AG10803 (cell line): ENCODE results near the gene SHF.

ENCODE experiments used
- DNase-seq: peaks from one replicate; pipeline ENCODE4 v3.0.0; 2010; ENCODE audit warnings: low read depth
- H3K4me3 ChIP-seq: 2 replicates; pipeline ENCODE4 v1.5.1; 2011; ENCODE audit warnings: mild to moderate bottlenecking, low read length, control low read depth
- TF ChIP-seq, protein P1 (sequence below): conservative IDR thresholded peaks from 2 replicates; pipeline ENCODE4 v1.5.1; 2011; ENCODE audit warnings: mild to moderate bottlenecking, low read length, control low read depth, inconsistent platforms

Gene SHF

DNA sequence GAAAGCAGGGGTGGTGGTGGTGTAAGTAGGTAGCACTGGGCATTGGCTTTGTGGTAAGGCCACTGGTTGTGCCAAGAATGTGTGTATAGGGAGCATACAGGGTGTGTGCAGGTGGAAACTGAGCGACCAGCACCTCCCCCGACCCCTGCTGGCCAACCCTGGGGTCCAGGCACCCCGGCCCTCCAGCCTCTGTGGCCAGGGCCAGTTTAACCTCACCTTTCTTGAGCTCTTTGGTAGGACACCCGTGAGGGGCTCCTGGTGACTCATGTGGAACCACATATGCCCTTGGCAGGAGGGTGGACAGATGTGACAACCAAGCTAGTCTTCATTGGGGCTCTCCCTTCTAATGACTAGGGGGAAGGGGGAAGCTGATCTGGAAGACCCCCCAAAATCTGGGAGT is 19.5 kb downstream of the SHF start:
- H3K4me3 ChIP-seq: no peak overlapping the region
- TF ChIP-seq, protein P1, sequence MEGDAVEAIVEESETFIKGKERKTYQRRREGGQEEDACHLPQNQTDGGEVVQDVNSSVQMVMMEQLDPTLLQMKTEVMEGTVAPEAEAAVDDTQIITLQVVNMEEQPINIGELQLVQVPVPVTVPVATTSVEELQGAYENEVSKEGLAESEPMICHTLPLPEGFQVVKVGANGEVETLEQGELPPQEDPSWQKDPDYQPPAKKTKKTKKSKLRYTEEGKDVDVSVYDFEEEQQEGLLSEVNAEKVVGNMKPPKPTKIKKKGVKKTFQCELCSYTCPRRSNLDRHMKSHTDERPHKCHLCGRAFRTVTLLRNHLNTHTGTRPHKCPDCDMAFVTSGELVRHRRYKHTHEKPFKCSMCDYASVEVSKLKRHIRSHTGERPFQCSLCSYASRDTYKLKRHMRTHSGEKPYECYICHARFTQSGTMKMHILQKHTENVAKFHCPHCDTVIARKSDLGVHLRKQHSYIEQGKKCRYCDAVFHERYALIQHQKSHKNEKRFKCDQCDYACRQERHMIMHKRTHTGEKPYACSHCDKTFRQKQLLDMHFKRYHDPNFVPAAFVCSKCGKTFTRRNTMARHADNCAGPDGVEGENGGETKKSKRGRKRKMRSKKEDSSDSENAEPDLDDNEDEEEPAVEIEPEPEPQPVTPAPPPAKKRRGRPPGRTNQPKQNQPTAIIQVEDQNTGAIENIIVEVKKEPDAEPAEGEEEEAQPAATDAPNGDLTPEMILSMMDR: no peak
- DNase-seq: no peak

DNA sequence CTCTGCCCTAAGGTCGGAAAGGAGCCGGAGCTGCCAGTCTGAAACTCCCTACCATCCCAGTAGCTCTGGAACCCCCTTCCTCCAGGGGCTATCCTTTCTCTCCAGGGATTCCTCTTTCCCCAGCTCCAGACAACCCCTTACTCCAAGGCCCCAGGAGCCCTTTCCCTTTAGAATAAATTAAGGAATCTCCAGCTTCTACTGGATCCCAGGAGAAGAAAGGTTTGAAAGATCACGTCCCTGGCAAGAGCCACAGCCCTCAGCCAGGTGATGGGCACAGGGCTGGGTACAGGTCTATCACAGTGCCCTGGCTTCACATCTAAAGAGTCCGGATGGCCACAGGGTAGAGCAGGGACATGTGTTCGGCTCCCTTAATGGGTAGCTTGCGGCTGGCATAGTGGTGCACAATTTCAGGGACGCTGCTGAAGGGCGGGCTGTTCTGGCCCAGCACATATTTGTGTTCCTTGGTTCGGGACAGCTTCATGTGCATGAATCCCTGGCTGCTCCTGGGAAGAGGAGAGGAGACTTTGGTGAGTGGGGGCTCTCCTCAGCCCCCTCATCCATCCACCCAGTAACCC is 20.0 kb downstream of the SHF start:
- DNase-seq: no peak
- TF ChIP-seq, protein P1: no peak
- H3K4me3 ChIP-seq: peak overlapping the region; percentile 68

DNA sequence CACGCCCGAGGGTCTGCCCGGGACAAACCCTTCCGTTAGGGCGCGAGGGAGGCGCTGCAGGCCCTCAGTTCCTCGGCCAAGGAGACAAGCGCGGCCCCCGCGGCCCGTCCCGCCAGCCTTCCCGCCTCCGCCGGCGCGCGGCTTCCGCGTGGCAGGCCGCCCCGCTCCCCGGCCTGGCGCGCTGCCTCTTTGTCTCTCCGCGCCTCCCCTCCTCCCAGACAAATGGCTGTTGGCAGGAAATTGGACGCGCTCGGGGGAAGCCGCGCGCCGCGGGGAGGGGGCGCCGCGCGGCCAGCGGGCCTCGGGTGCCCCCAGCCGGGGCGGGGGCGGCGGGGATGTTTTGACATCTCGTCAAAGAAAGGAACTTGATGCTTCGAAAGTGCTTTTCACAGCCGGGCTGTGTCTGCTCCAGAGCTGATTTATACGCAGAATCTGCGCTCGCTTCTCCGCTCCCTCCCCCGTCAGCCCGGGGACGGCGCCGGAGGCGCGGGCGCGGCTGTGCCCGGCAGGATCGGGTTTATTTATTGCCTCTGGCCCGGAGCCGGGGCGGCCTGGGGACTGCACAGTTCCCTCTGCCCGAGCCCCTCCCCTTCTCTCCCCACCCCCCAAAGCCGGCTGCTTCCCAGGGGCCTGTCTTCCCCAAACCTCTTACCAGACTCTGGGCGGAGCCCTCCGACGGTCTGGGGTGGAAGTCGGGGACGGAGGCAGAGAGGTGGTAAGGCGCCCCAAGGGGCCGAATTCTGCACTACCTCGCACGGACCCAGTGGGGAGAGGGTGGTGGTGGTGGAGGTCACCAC is 20.7 kb downstream of the SHF start:
- peak overlapping the region; percentile 68 for H3K4me3 ChIP-seq
- TF ChIP-seq, protein P1: peak; percentile 72
- peak; percentile 85 for DNase-seq

DNA sequence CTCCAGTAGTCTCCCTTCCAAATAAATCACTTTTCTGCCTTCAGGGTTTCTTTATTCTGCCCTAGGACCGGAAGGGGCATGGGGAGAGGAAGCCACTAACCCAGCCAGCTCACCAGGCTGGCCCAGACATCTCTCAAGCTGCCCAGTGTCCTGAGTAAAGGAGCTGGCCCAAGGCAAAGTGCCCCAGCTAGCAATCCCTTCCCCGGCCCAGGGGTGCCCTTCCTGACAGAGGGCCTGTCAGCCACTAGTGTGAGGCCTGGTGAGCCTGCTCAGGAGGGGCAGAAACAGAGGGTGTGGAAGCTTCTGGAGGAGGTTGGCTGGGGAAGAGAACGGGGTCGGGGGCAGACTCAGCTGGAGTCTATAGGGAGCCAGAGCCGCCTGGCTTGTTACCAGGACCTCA is 22.2 kb downstream of the SHF start:
- TF ChIP-seq, protein P1: no peak
- DNase-seq: no peak
- H3K4me3 ChIP-seq: no peak overlapping the region

DNA sequence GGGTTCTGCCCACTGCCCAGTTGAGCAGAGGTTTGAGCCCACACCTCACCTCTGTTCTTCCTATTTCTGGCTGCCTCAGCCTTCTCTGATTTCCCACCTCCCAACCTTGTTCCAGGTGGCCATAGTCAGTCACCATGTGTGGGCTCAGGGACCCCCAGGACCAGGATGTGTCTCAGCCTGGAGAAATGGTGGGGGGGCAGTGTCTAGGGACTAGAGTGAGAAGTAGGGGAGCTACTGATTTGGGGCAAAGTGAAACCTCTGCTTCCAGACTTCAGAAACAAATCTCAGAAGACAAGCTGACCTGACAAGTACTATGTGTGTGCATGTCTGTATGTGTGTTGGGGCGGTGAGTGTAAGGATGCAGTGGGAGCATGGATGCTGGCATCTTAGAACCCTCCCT is 22.9 kb downstream of the SHF start:
- no peak overlapping the region for H3K4me3 ChIP-seq
- DNase-seq: no peak
- TF ChIP-seq, protein P1: no peak

DNA sequence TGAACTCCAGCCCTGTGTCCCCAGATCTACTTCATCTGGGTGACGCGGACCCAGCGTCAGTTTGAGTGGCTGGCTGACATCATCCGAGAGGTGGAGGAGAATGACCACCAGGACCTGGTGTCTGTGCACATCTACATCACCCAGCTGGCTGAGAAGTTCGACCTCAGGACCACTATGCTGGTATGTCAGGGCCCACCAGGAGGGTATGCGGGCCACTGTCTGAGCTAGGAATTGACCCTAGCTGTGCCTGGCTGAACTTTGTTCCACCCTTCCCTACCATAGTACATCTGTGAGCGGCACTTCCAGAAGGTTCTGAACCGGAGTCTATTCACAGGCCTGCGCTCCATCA is 24.3 kb downstream of the SHF start:
- TF ChIP-seq, protein P1: no peak
- H3K4me3 ChIP-seq: no peak overlapping the region

More for the DNA sequence above, 24.3 kb downstream of the SHF start:
- no peak for DNase-seq
